ENCODE results near the gene CACNB4. TPM values are rescaled to one million over a fixed set of nuclear protein-coding genes. Genes with fewer than 3 reads are reported as not detected.

CACNB4 gene
- total RNA-seq, 1 experiment from 2014 or later: 2.0 TPM

- no peaks in the 10 kb centered on the region for H3K36me3 ChIP-seq (ENCODE audit: control insufficient read depth in 1 of 2, insufficient read depth in 2 of 2, low read length in 2 of 2)
- H3K4me2 ChIP-seq (ENCODE audit: low read length): no peak overlapping the region
- POLR2A ChIA-PET: no interaction called here
- no peak overlapping the region for H3K4me3 ChIP-seq (replicated peaks in 1 of 2; ENCODE audit: low read depth in 1 of 2, low read length in 2 of 2)
- H3K4me1 ChIP-seq (ENCODE audit: control insufficient read depth in 1 of 2, insufficient read depth in 2 of 2, low read length in 2 of 2): no peaks in the 10 kb centered on the region
- RAD21 ChIA-PET (ENCODE audit: low non-redundant PET in 1 of 2, low total read pairs in 2 of 2, uncharacterized antibody in 2 of 2, unreplicated experiment in 2 of 2): no interaction called here
- no peaks in the 10 kb centered on the region for H3K9me2 ChIP-seq (ENCODE audit: insufficient read depth)
- no peaks in the 10 kb centered on the region for H3K79me2 ChIP-seq (ENCODE audit: insufficient read depth, low read length)
- no peaks in the 10 kb centered on the region for H4K20me1 ChIP-seq (ENCODE audit: insufficient read depth)
- no peak overlapping the region for H2AFZ ChIP-seq (ENCODE audit: low read depth, low read length, poor library complexity, severe bottlenecking)
- ATAC-seq (no peak), DNase-seq (ENCODE audit: low read depth, low spot score) (no peak)
- intact Hi-C loops (cut with micrococcal nuclease): no loop called here
- TF ChIP-seq ZBTB33 (IDR thresholded peaks at IDR 0.05; ENCODE audit: extremely low read depth, insufficient replicate concordance, low read length) (no peak), SIN3A (IDR thresholded peaks at IDR 0.05; ENCODE audit: low read depth) (no peak), MAX (IDR thresholded peaks at IDR 0.05) (no peak), ZFX (IDR thresholded peaks at IDR 0.05) (no peak), CBX3 (IDR thresholded peaks at IDR 0.05; ENCODE audit: low read depth) (no peak), YY1 (IDR thresholded peaks at IDR 0.05; ENCODE audit: extremely low read depth, insufficient replicate concordance, low read depth, low read length) (no peak), SP1 (IDR thresholded peaks at IDR 0.05; ENCODE audit: low read depth) (no peak), EGR1 (IDR thresholded peaks at IDR 0.05; ENCODE audit: low read depth) (no peak), ELF1 (IDR thresholded peaks at IDR 0.05; ENCODE audit: borderline replicate concordance, low read depth) (no peak), REST (IDR thresholded peaks at IDR 0.05; ENCODE audit: low read depth) (no peak), POLR2AphosphoS5 (IDR thresholded peaks at IDR 0.05; ENCODE audit: low read depth, low read length) (no peak)
- CTCF ChIA-PET: no interaction called here
- no peaks in the 10 kb centered on the region for H3K9me3 ChIP-seq (ENCODE audit: control insufficient read depth in 1 of 2, insufficient read depth in 1 of 2, low read depth in 1 of 2, low read length in 2 of 2)
- no TSS peak for BruUV-seq (replicated peaks)
- no peak overlapping the region for H3K27ac ChIP-seq (ENCODE audit: low read depth, low read length)
- no peaks in the 10 kb centered on the region for H3K27me3 ChIP-seq (ENCODE audit: insufficient read depth, low read length)
- H3K9ac ChIP-seq (ENCODE audit: low read length): no peak overlapping the region
Measured at GRCh38 chr2:151907286-151908203, 191.3 kb downstream of the CACNB4 start.

All from HCT116 (cell line).